Body of pancreas (tissue), 4 donors: ENCODE measurements around the gene AUTS2. TPM values are rescaled to one million over a fixed set of nuclear protein-coding genes. Genes with fewer than 3 reads are reported as not detected.

Experiments used
- ATAC-seq: fragments of 150-250 bp; one replicate; pipeline ENCODE4 v1.9.1; 2016
- DNase-seq, 4 donors: peaks; one replicate each; pipeline ENCODE4 v3.0.0-alpha.2; 2019
- H3K27ac ChIP-seq, 4 donors: fragments of 200-600 bp; sonication (generic); 1 replicate in 3 of 4; 2 replicates in 1 of 4; pipeline versions ENCODE4 v1.5.1 to v1.6.1; 2016 to 2019; ENCODE audit warnings: mild to moderate bottlenecking in 1 of 4, mixed read lengths in 1 of 4, moderate library complexity in 1 of 4
- H3K27me3 ChIP-seq, 2 donors: fragments of 200-600 bp; sonication (generic); one replicate each; pipeline ENCODE4 v1.6.0; 2016; ENCODE audit warnings: mild to moderate bottlenecking in 1 of 2
- H3K36me3 ChIP-seq, 2 donors: fragments of 200-600 bp; sonication (generic); replicated peaks in 1 of 2; 2 replicates each; pipeline ENCODE4 v1.5.1; 2016; ENCODE audit warnings: low read depth in 2 of 2; ENCODE audit not compliant: insufficient read depth in 1 of 2
- H3K4me1 ChIP-seq: fragments of 200-600 bp; sonication (generic); one replicate; pipeline ENCODE4 v1.6.0; 2016
- H3K4me3 ChIP-seq, 2 donors: fragments of 200-600 bp; sonication (generic); 1 replicate in 1 of 2; 2 replicates in 1 of 2; pipeline ENCODE4 v1.5.1; 2016 to 2019
- H3K9me3 ChIP-seq, 3 donors: fragments of 200-600 bp; sonication (generic); 1 replicate in 2 of 3; 2 replicates in 1 of 3; pipeline ENCODE4 v1.5.1; 2016
- POLR2A ChIP-seq, 3 donors: fragments of 450-650 bp; IDR thresholded peaks; one replicate each; pipeline ENCODE4 v1.6.1; 2016; ENCODE audit warnings: antibody characterized with exemption in 3 of 3, mild to moderate bottlenecking in 2 of 3
- WGBS, 2 donors: methylation state at CpG; one replicate each; pipeline ENCODE4 v1.1.5; 2017; 5-methylcytosine and 5-hydroxymethylcytosine counted together
- intact Hi-C: fragments of 100-400 bp; cut with DNase I; formaldehyde crosslinking; loops from one replicate; pipeline ENCODE4 v1.15.1; 2023
- total RNA-seq, 2 donors: library from RNA; depleted of rRNA; stranded (reverse); fragments of >200 nt; gene quantifications; one replicate each; pipeline ENCODE4 v1.1.0, GENCODE V29; 2016
- TF ChIP-seq, protein P1 (sequence below), 7 experiments: fragments of 450-650 bp in 4 of 7; fragments of 200-600 bp in 3 of 7; sonication (generic) in 3 of 7; IDR thresholded peaks; one replicate each; pipeline ENCODE4 v1.5.1; 2016 to 2019; ENCODE audit warnings: antibody characterized with exemption in 7 of 7

AUTS2 gene
- total RNA-seq, 2 donors from 2014 or later: 11.7 to 18.5 TPM

GRCh38 chr7:70770154-70770553, 1171.9 kb downstream of the AUTS2 start:
- 86% methylated on average over 5 of the region's 5 CpGs for WGBS, 2 donors
- intact Hi-C loops: no loop called here
- Histone ChIP-seq H3K27ac (no peak overlapping the region), H3K4me1 (no peaks in the 10 kb centered on the region), H3K27me3 (no peaks in the 10 kb centered on the region), H3K9me3 (no peaks in the 10 kb centered on the region), H3K36me3 (peaks cover 0 to 3% of the 10 kb centered on the region in 2 donors), H3K4me3 (no peak overlapping the region)
- no peak for TF ChIP-seq POLR2A (IDR thresholded peaks at IDR 0.05)
- TF ChIP-seq, protein P1, sequence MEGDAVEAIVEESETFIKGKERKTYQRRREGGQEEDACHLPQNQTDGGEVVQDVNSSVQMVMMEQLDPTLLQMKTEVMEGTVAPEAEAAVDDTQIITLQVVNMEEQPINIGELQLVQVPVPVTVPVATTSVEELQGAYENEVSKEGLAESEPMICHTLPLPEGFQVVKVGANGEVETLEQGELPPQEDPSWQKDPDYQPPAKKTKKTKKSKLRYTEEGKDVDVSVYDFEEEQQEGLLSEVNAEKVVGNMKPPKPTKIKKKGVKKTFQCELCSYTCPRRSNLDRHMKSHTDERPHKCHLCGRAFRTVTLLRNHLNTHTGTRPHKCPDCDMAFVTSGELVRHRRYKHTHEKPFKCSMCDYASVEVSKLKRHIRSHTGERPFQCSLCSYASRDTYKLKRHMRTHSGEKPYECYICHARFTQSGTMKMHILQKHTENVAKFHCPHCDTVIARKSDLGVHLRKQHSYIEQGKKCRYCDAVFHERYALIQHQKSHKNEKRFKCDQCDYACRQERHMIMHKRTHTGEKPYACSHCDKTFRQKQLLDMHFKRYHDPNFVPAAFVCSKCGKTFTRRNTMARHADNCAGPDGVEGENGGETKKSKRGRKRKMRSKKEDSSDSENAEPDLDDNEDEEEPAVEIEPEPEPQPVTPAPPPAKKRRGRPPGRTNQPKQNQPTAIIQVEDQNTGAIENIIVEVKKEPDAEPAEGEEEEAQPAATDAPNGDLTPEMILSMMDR (IDR thresholded peaks at IDR 0.05): no peak
- DNase-seq (no peak), ATAC-seq (no peak)

GRCh38 chr7:70771451-70771850, 1173.2 kb downstream of the AUTS2 start:
- no peaks in the 10 kb centered on the region for H3K9me3 ChIP-seq
- H3K36me3 ChIP-seq: peaks cover 0 to 3% of the 10 kb centered on the region in 2 donors
- intact Hi-C loops: no loop called here

GRCh38 chr7:70772891-70773290, 1174.6 kb downstream of the AUTS2 start:
- WGBS, 2 donors: 86 to 94% methylated on average over 4 of the region's 4 CpGs
- no peaks in the 10 kb centered on the region for H3K9me3 ChIP-seq

More at GRCh38 chr7:70771451-70771850, 1173.2 kb downstream of the AUTS2 start:
- WGBS, 2 donors: 66 to 77% methylated on average over 10 of the region's 10 CpGs
- ATAC-seq (no peak), DNase-seq (no peak)
- TF ChIP-seq POLR2A (IDR thresholded peaks at IDR 0.05): no peak
- TF ChIP-seq, protein P1 (IDR thresholded peaks at IDR 0.05): no peak
- H3K4me1 ChIP-seq: no peaks in the 10 kb centered on the region
- no peak overlapping the region for H3K4me3 ChIP-seq
- H3K27ac ChIP-seq: no peak overlapping the region
- no peaks in the 10 kb centered on the region for H3K27me3 ChIP-seq

DNA sequence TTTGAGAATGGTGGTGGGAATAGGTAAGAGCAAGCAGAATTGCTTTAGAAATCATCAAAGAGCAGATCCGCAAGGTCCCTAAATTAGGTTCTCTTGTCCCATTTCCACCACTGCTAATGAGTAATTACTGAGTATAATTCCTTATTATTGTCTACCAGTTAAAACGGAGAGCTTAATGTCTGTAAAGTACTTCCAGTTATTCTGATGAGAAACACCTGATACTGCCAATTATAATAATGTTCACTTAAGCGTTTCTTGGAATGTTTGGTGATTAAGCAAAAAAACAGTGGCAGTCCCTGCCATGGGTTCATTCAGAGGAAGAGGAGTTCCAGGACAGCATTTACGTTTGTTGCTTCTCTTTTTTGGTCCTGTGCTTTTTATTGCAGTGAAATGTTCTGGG, 1175.1 kb downstream of the AUTS2 start:
- Histone ChIP-seq H3K27ac (no peak overlapping the region), H3K4me1 (no peaks in the 10 kb centered on the region), H3K9me3 (no peaks in the 10 kb centered on the region), H3K27me3 (no peaks in the 10 kb centered on the region), H3K4me3 (no peak overlapping the region), H3K36me3 (peaks cover 0 to 2% of the 10 kb centered on the region in 2 donors)
- 86 to 87% methylated on average over 4 of the region's 4 CpGs for WGBS, 2 donors
- ATAC-seq: no peak
- TF ChIP-seq, protein P1 (IDR thresholded peaks at IDR 0.05): no peak
- no peak for TF ChIP-seq POLR2A (IDR thresholded peaks at IDR 0.05)
- no peak for DNase-seq
- intact Hi-C loops: no loop called here

More at GRCh38 chr7:70772891-70773290, 1174.6 kb downstream of the AUTS2 start:
- intact Hi-C loops: no loop called here
- H3K27ac ChIP-seq: no peak overlapping the region
- no peaks in the 10 kb centered on the region for H3K27me3 ChIP-seq
- no peak for DNase-seq
- H3K4me1 ChIP-seq: no peaks in the 10 kb centered on the region
- H3K36me3 ChIP-seq: peaks cover 0 to 2% of the 10 kb centered on the region in 2 donors
- no peak for ATAC-seq
- H3K4me3 ChIP-seq: no peak overlapping the region
- TF ChIP-seq, protein P1 (IDR thresholded peaks at IDR 0.05): no peak
- TF ChIP-seq POLR2A (IDR thresholded peaks at IDR 0.05): no peak

DNA sequence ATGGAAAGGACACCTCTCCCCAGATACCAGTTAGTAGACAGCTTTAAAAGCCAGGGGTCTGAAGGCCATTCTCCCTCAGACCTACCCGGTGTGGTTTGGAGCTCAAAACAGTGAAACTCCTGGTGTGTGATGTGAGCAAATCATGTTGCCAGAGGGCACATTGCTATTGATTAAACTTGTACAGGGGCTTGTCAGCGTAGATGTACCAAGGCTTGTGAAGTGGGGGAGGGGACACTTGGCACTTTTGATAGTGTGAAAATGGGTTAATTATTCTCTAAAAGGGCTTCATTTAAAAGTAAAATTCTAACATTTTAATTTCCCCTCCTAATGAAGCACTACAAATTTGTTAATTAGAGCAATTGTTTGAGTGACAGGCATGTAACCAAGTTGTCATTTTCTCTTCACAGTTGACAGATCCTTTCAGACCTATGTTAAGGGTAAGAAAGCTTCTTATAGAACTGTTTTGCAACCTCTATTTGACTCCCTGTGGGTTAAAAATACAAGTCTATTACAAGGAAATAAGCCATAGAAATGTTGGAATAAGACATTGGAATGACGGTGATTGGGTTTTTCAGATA, 1176.8 kb downstream of the AUTS2 start:
- intact Hi-C loops: no loop called here
- H3K4me3 ChIP-seq: no peak overlapping the region
- WGBS, 2 donors: 84 to 89% methylated on average over 3 of the region's 3 CpGs
- H3K27me3 ChIP-seq: no peaks in the 10 kb centered on the region
- H3K9me3 ChIP-seq: no peaks in the 10 kb centered on the region
- ATAC-seq: no peak
- H3K27ac ChIP-seq: no peak overlapping the region
- DNase-seq: no peak
- no peaks in the 10 kb centered on the region for H3K4me1 ChIP-seq
- H3K36me3 ChIP-seq: peaks cover 0 to 2% of the 10 kb centered on the region in 2 donors
- TF ChIP-seq, protein P1 (IDR thresholded peaks at IDR 0.05): no peak
- TF ChIP-seq POLR2A (IDR thresholded peaks at IDR 0.05): no peak
